ENCODE results near the gene GARNL3.

GARNL3 gene

DNA sequence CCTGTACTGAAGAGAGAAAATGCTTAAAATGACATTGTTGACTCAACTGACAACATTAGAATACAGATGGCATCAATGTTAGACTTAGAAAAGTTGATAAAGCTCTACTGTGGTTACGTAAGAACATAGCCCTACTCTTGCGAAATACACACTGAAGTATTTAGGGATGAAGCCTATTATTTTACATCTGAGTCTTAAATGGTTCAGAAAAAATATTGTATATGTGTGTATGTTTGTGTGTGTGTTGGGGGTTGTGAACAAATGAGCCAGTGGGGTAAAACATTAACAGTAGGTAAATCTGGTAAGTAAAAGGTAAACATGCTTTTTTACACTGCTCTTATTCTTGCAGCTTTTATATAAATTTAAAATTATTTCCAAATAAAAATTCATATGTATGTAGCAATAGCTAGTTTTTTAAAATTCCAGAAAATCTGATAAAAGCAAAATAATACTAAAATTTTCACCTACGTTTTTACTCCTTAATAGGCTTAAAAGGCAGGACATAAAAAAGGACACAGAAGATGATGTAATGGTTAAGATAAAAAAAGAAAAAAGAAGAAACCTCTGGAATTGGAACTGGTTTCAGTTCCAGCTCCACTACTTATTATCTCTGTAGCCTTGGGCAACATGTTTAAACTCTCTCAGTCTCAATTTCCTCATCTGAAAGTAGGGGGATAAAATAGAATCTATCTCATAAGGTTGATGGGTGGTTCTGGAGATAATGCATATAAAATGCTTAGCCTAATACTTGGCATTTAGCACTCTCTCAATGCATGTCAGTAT lies 44.3 kb downstream of the GARNL3 start:
- no peak overlapping the region for H3K4me3 Mint-ChIP-seq
- H3K36me3 Mint-ChIP-seq, result no peaks in the 10 kb centered on the region
- DNase-seq (ENCODE audit: low spot score in 2 of 2) (no peak), ATAC-seq (no peak)
- no peaks in the 10 kb centered on the region for H3K9me3 Mint-ChIP-seq
- no peaks in the 10 kb centered on the region for H3K4me1 Mint-ChIP-seq
- H3K27ac Mint-ChIP-seq, result no peak overlapping the region

DNA sequence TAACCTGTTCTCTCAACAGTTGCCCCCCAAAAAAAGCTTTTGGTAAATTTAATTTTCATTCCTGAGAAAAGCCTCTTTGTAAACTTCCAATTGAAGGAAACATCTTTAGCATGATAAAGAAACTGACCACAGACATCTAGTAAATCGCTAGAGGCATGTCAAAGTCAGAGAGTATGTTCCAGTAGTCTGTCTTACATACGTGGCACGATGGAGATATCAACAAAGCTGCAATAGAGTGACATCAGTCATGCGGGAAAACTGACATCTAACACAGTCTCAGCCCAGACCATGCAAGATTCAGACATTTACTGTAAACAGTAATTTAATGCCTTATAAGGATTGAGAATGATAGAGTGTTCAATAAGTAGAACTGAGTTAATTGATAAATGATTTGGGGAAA lies 45.1 kb downstream of the GARNL3 start:
- Mint-ChIP-seq H3K9me3 (no peaks in the 10 kb centered on the region), H3K4me3 (no peak overlapping the region), H3K36me3 (no peaks in the 10 kb centered on the region), H3K27ac (no peak overlapping the region), H3K4me1 (no peaks in the 10 kb centered on the region)
- ATAC-seq, result no peak
- no peak for DNase-seq (ENCODE audit: low spot score in 2 of 2)

- Mint-ChIP-seq H3K27ac (no peak overlapping the region), H3K4me1 (no peaks in the 10 kb centered on the region), H3K36me3 (no peaks in the 10 kb centered on the region), H3K9me3 (no peaks in the 10 kb centered on the region), H3K4me3 (no peak overlapping the region)
- ATAC-seq, result no peak
- DNase-seq (ENCODE audit: low spot score in 2 of 2), result peak in 1 of 2 donors; percentile 58
Observed at GRCh38 chr9:127311239-127311741, 46.7 kb downstream of the GARNL3 start.

DNA sequence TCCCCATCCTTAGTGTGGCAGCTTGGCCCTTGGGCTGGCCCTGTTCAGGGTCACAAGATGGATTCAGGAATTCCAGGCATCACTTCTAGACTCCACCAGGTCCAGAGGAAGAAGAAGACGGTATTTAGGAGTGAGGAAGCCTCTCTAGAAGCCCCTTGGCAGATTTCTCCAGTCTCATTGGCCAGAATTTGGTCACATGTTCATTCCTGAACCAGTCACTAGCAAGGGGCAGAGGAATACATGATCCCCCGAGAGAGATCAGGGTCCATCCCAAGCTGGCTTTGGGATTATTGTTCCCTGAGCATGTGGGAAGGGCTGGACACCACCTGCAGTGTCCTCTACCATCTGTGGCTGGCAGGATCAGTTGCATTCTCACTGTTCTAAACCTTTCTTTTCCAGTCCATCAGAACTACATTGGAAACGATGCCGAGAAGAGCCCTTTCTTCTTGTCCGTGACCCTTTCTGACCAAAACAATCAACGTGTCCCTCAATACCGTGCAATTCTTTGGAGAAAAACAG lies 48.5 kb downstream of the GARNL3 start:
- H3K9me3 Mint-ChIP-seq, result no peaks in the 10 kb centered on the region
- DNase-seq (ENCODE audit: low spot score in 2 of 2) (no peak), ATAC-seq (no peak)
- H3K27ac Mint-ChIP-seq, result no peak overlapping the region
- no peaks in the 10 kb centered on the region for H3K36me3 Mint-ChIP-seq
- no peak overlapping the region for H3K4me3 Mint-ChIP-seq
- H3K4me1 Mint-ChIP-seq, result peaks cover 5% of the 10 kb centered on the region

- Mint-ChIP-seq H3K9me3 (no peaks in the 10 kb centered on the region), H3K4me3 (no peak overlapping the region), H3K4me1 (peaks cover 5% of the 10 kb centered on the region), H3K36me3 (no peaks in the 10 kb centered on the region), H3K27ac (no peak overlapping the region)
- ATAC-seq (no peak), DNase-seq (ENCODE audit: low spot score in 2 of 2) (no peak)
Observed at GRCh38 chr9:127314911-127315310, 50.3 kb downstream of the GARNL3 start.

GRCh38 chr9:127316586-127317323 lies 52.2 kb downstream of the GARNL3 start:
- Mint-ChIP-seq H3K9me3 (no peaks in the 10 kb centered on the region), H3K4me1 (peaks cover 5% of the 10 kb centered on the region), H3K4me3 (no peak overlapping the region), H3K27ac (peak overlapping the region; percentile 20), H3K36me3 (peaks cover 5% of the 10 kb centered on the region)
- ATAC-seq (peak; percentile 91), DNase-seq (ENCODE audit: low spot score in 2 of 2) (no peak)

DNA sequence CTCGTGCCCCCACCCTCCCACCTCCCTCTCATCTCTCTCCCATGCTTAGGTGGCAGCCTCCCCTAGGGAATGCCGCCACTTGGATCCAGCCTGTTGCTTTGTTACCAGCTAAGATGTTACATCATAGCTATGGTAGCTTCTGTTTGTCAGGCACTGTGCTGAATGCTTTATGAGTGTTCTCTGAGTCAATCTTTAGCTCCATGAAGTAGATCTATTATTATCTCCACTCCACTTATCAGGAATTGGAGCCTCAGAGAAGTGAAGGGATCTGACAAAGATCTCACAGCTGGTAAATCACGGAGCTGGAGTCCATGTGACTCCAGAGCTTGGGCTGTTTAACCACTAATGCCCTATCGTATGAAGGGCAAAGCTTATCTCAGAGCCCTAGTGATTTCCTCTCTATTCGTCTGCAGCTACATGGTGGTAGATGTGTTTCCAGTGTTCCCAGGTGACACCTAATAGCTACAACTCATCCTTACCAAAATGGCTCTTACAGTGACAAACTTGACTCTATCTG lies 54.1 kb downstream of the GARNL3 start:
- H3K4me3 Mint-ChIP-seq, result no peak overlapping the region
- H3K27ac Mint-ChIP-seq, result no peak overlapping the region
- no peak for ATAC-seq
- peaks cover 5% of the 10 kb centered on the region for H3K4me1 Mint-ChIP-seq
- H3K36me3 Mint-ChIP-seq, result peaks cover 5% of the 10 kb centered on the region
- no peaks in the 10 kb centered on the region for H3K9me3 Mint-ChIP-seq
- no peak for DNase-seq (ENCODE audit: low spot score in 2 of 2)

DNA sequence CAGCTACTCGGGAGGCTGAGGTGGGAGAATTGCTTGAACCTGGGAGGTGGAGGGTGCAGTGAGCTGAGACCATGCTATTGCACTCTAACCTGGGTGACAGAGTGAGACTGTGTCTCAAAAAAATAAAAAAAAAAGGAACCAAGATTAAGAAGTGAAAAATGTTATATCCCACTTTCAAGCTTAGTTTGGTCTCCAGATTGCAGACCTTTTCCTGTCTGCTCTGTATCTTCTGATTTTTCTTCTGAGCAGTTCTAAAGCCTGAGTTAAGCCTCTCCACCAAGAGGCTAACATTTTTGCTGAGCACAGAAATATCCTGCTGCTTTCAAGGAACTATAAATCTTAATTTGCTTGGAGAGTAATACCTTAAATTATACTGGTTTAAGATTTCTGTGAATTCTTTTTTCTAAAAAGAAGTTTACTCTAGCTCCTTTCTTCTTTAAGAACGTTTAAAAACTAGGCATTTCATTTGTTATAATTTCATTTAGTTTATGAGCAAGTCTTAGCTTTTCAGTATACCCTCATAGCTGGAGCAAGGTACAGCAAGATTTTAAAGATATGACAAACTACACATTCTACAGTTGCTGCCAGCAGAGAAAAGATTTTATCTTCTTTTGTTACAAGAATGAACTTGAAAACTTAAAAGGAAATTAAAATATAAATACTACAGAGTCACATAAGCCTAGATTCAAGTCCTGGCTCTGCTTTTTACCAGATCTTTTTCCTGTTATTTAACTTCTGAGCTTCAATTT lies 55.0 kb downstream of the GARNL3 start:
- DNase-seq (ENCODE audit: low spot score in 2 of 2) (no peak), ATAC-seq (no peak)
- Mint-ChIP-seq H3K4me3 (no peak overlapping the region), H3K36me3 (peaks cover 5% of the 10 kb centered on the region), H3K27ac (no peak overlapping the region), H3K4me1 (peaks cover 5% of the 10 kb centered on the region), H3K9me3 (no peaks in the 10 kb centered on the region)

DNA sequence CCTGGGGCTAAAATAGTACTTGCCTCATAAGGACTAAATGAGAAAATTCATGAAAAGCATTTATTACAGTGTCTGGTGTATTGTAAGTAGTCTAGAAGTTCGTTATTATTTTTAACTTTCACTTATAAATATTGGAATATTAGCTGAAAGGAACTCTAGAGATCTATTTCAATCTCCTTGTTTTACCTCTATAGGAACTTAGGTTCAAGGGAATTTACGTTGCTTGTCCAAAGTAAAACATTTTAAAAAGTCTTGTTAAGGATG lies 55.5 kb downstream of the GARNL3 start:
- no peak overlapping the region for H3K4me3 Mint-ChIP-seq
- peaks cover 5% of the 10 kb centered on the region for H3K36me3 Mint-ChIP-seq
- H3K9me3 Mint-ChIP-seq, result no peaks in the 10 kb centered on the region

DNA sequence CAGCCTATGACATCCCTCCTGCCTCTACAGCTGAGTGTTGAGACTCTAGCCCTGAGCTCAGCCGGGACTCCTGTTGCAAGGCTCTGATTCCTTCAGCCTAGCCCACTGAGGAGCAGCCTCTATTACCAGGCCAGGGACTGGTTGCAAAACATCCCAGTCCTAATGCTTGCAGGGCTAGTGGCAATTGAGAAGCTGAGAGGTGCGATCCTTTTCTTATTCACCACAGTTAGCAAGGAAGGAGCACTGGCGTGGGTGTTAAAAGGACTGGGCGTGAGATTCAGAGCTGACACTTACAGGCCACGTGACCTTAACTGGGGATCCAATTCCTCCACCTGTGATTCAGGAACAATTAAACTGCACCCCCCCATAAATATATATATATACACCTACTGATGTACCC lies 58.8 kb downstream of the GARNL3 start:
- Mint-ChIP-seq H3K36me3 (peaks cover 5% of the 10 kb centered on the region), H3K27ac (no peak overlapping the region), H3K9me3 (no peaks in the 10 kb centered on the region), H3K4me1 (no peaks in the 10 kb centered on the region), H3K4me3 (no peak overlapping the region)
- no peak for ATAC-seq
- DNase-seq (ENCODE audit: low spot score in 2 of 2), result no peak

More for the DNA sequence above, 55.5 kb downstream of the GARNL3 start:
- Mint-ChIP-seq H3K27ac (no peak overlapping the region), H3K4me1 (peaks cover 5% of the 10 kb centered on the region)
- ATAC-seq, result no peak
- DNase-seq (ENCODE audit: low spot score in 2 of 2), result no peak

DNA sequence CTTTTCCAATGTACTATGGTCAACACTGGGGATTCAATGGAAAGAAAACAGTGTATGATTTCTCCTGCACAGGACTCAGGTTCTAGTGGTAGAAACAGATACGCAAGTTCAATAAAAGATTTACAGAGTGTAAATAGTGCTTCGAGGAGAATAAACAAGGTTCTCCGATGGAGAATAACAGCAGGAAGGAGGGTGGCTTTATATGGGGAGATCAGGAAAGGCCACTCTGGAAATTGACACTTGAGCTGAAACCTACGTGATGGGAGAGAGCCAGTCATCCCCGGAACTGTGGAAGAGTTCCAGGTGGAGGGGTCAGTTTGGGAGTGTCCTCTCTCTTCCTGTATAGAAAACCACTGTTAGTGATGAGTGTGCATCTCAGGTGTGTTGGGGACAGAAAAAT lies 65.9 kb downstream of the GARNL3 start:
- H3K9me3 Mint-ChIP-seq, result no peaks in the 10 kb centered on the region
- ATAC-seq (no peak), DNase-seq (ENCODE audit: low spot score in 2 of 2) (no peak)
- H3K27ac Mint-ChIP-seq, result no peak overlapping the region
- H3K4me1 Mint-ChIP-seq, result no peaks in the 10 kb centered on the region
- no peak overlapping the region for H3K4me3 Mint-ChIP-seq
- no peaks in the 10 kb centered on the region for H3K36me3 Mint-ChIP-seq

GRCh38 chr9:127333221-127334064 lies 68.9 kb downstream of the GARNL3 start:
- no peaks in the 10 kb centered on the region for H3K36me3 Mint-ChIP-seq
- H3K27ac Mint-ChIP-seq, result peak overlapping the region; percentile 0
- ATAC-seq (no peak), DNase-seq (ENCODE audit: low spot score in 2 of 2) (no peak)
- H3K4me1 Mint-ChIP-seq, result no peaks in the 10 kb centered on the region
- no peak overlapping the region for H3K4me3 Mint-ChIP-seq
- H3K9me3 Mint-ChIP-seq, result no peaks in the 10 kb centered on the region

- no peaks in the 10 kb centered on the region for H3K36me3 Mint-ChIP-seq
- no peaks in the 10 kb centered on the region for H3K9me3 Mint-ChIP-seq
- DNase-seq (ENCODE audit: low spot score in 2 of 2) (no peak), ATAC-seq (no peak)
- H3K4me1 Mint-ChIP-seq, result no peaks in the 10 kb centered on the region
- H3K27ac Mint-ChIP-seq, result no peak overlapping the region
- no peak overlapping the region for H3K4me3 Mint-ChIP-seq
Observed at GRCh38 chr9:127334725-127335124, 70.2 kb downstream of the GARNL3 start.

DNA sequence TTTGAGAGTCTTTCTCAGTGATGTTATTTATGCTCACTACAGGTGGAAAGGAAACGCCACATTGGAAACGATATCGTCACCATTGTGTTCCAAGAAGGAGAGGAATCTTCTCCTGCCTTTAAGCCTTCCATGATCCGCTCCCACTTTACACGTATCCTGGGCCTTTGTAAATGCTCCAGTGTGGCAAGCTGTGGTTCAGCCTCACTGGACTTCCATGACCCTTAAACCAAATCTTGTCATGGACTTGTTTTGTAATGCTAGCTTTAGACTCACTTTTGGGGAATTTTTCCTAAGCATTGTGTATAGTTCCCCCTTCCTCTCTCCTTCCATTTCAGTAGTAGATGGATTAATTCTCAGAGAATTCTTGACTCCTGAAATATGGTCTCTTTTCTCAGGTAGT lies 71.5 kb downstream of the GARNL3 start:
- Mint-ChIP-seq H3K4me1 (no peaks in the 10 kb centered on the region), H3K9me3 (no peaks in the 10 kb centered on the region), H3K4me3 (no peak overlapping the region), H3K27ac (no peak overlapping the region), H3K36me3 (no peaks in the 10 kb centered on the region)
- ATAC-seq (no peak), DNase-seq (ENCODE audit: low spot score in 2 of 2) (no peak)
